ENCODE measurements around the gene KLHL7.

Gene KLHL7

DNA sequence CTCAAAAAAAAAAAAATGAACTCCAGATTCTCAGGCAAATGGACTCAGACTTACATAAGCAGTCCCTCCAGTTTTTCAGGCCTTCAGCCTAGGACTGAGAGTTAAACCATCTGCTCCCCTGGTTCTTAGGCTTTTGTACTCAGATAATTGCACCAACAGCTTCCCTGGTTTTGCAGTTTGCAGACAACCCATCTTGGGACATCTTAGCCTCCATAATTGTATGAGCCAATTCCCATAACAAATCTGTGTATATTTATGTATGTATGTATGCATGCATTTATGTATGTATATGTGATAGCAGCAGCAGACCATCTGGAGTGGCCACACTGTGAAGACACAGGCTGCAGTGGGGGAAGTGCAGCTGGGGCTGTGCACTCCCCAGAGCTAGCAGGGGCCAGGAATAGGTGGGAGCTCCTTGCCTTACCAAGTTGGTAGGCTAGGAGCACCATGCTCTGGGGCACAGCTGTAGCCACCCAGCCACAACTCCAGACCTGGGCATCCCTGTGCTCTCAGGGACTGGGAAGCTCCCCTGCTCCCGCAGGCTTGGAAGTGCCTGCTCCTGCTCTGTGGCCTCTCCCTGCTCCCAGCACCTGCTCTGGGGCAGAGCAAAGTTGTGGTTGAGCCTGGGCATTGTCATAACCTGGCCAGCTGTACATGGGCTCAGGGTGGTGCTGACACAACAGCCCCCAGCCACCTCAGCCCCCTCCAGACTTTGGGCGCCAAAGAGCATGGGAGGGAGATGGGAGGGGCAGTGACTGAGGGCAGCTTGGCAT lies 8.9 kb upstream of the KLHL7 start:
- DNase-seq (ENCODE audit: insufficient read length, low spot score) (no peak), FAIRE-seq (no peak)
- TF ChIP-seq POLR2A (IDR thresholded peaks at IDR 0.05; ENCODE audit: low read depth, low read length) = no peak

DNA sequence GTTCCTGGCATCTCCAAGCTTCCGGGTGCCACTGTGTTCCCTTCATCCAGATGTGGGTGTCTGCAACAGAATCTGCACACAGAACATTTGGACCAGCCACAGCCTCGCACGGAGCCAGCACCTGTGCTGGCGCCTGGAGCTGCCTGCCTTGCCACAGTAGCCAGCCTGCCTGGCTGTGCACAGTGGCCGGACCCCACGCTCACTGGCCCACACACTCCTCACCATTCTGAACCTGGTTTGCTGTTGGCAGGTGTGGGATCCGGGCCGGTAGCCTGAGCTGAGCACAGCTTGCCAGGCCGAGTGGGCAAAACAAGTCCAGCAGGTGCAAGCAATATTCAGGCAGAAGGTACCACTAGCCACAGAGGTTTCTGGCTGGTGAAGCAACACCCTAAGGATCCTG lies 7.6 kb upstream of the KLHL7 start:
- no peak for TF ChIP-seq POLR2A (IDR thresholded peaks at IDR 0.05; ENCODE audit: low read depth, low read length)
- no peak for FAIRE-seq
- no peak for DNase-seq (ENCODE audit: insufficient read length, low spot score)

DNA sequence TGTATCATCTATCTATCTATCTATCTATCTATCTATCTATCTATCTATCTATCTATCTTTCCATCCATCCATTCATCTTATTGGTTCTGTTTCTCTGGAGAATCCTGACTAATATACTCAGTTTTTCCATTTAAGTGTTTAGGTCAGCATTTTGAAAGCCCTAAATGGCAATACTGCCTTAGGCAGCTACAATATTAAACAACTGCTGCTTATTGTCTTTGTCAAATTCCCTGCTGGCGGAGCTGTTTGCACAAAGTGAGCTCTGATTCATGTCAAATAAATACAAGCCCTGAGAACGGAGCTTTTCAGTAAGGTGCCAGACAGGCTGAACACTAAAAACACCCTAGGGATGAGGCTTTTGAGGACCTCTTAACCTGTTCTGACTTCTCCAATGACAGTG lies 7.1 kb upstream of the KLHL7 start:
- DNase-seq (ENCODE audit: insufficient read length, low spot score) (no peak), FAIRE-seq (no peak)
- TF ChIP-seq POLR2A (IDR thresholded peaks at IDR 0.05; ENCODE audit: low read depth, low read length) = no peak

DNA sequence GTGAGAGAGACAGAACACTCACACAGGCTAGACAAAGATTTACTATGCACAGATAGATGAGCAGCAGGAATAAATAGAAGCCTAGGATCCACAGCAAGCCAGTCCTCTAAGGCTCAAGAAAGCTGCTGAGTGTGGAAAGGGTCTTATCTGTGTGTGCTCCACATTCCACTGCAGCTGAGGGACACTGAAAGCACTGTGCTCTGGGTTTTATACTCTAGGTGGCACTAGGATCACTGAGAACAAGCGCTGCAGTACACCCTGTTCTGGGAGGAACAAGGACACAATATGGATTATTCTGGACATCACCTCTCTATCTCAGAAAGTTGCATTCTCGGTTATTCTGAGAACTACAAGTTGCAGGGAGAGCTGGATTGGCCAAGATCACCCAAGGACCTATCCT lies 4.9 kb upstream of the KLHL7 start:
- FAIRE-seq (no peak), DNase-seq (ENCODE audit: insufficient read length, low spot score) (no peak)
- TF ChIP-seq POLR2A (IDR thresholded peaks at IDR 0.05; ENCODE audit: low read depth, low read length) = no peak

DNA sequence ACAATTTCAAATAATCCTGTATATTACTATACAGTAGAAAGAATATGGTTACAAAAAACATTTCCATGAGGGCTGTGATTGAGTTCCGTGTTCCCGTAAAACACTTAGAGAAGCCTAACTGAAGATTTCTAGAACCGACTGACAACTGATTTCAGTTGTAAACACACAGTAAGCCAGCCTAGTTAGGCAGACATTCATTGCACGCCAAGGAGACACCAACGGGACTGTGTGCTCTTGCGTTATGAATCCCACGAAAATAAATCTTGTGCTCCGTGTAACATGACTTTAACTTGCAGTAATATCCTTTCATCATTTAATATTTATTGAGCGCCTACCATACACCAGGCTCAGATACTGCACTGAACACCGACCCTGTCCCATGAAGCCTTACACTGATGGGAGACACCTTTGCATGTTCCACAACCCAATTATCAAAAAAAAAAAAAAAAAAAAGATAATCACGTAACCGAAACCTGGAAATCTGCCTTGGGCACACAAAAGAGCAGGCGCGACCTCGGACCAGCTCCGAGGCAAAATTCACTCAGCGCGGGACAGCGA lies 420 bp upstream of the KLHL7 start:
- DNase-seq (ENCODE audit: insufficient read length, low spot score) (no peak), FAIRE-seq (no peak)
- no peak for TF ChIP-seq POLR2A (IDR thresholded peaks at IDR 0.05; ENCODE audit: low read depth, low read length)

DNA sequence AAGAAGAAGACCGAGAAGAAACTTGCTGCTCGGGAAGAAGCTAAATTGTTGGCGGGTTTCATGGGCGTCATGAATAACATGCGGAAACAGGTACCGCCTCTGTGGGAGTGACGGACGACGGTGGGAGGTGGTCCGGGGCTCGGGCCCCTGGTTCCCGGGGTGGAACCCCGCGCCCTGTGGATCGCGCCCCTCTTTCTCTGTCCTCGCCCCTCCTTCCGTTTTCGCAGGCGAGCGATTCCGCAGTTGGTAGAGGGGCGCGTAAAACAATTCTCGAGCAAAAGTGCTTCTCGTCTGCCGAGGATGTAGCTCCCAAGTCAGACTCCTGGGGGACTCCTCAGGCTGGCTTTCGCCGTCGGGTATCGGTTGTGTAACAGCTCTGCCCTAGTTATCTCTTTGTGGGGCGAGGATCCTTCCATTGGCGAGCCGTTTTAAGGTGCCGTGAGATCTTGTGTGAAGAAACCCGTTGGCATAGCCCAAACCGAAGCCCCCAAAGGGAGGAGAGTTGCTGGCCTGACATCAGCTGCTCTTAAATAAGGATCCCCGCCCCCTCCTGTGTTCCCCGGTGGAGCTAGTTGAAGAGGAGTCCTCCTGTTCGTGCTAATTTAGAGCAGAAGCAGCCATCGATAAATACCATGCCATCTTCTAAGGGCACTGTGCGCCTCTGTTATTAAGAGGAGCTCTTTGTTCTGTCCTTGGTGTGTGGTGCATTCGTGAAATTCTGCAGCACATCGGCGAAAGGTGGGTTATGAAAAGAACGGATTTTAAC lies 655 bp downstream of the KLHL7 start:
- FAIRE-seq (no peak), DNase-seq (ENCODE audit: insufficient read length, low spot score) (peak; percentile 51)
- no peak for TF ChIP-seq POLR2A (IDR thresholded peaks at IDR 0.05; ENCODE audit: low read depth, low read length)

DNA sequence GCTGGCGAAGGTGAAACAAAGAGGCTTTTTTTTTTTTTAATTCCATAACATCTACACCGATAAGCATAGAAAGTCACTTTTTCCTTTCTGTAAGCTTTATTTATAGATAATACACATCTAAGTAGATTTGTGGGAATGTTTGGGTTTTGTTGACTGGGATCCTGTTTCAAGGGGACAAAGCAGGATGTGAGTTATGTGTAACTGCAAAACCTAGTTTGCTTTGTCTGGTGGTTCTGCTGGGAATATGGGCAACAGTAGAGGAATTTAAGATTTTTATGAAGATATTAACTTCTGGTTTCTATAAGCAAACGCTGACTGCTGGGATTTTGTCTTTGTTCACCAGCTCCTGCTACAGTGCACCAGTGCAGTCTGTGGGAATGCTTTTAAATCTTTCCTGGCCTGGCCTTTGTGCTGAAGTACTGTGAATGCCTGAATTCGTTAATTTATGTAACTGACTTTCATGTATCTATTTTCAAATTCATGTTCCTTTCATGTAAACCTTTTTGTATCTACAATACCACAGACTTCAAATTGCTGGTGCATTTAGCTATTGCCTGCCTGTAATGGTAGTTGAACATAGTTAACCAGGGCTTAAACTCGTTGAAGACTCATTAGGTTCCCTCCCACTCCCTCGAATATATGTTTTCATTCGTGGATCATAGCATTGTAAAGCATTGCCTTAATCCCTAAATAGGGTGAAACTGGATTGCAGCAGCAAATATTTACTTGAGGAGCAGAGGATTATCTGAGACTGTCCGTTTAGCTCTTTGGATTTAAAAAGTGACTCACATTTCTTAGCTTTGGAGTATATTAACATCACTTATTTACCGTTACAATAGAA lies 1.5 kb downstream of the KLHL7 start:
- no peak for TF ChIP-seq POLR2A (IDR thresholded peaks at IDR 0.05; ENCODE audit: low read depth, low read length)
- FAIRE-seq (no peak), DNase-seq (ENCODE audit: insufficient read length, low spot score) (no peak)

DNA sequence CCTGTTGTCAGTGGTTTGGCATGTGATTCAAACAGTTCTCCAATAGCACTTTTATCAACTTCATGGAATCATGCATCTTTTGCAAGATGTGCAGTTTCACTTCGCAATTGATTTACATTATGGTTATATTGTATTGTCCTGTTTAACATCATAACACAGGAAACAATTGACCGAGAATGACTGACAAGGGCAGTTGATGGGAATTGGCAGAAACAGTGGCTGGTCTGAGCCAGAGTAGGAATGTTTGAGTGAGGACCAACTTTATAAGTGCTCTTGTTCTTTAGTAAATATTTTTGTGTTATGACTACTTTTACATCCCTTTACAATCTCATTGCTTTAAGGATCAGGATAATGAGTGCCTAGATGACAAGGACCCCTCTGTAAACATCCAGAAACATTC lies 2.2 kb downstream of the KLHL7 start:
- no peak for TF ChIP-seq POLR2A (IDR thresholded peaks at IDR 0.05; ENCODE audit: low read depth, low read length)
- FAIRE-seq (peak; percentile 30), DNase-seq (ENCODE audit: insufficient read length, low spot score) (no peak)

DNA sequence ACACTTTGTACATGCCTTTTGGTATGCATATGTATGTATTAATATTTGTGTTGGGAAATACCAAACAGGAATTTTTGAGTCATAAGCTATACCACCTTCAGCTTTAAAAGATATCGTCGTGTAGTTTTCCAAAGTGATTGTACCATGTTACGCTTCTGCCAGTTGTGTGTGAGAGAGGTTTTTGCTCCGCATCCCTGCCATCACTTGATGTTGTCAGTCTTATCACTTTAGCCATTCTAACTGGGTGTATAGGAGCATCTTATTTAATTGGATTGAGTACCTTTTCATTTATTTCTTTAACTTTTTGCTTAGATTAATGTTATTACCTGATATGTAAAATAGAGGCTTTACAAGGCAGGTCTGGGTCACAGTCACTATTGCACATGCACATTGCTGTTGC lies 3.4 kb downstream of the KLHL7 start:
- FAIRE-seq = no peak
- TF ChIP-seq POLR2A (IDR thresholded peaks at IDR 0.05; ENCODE audit: low read depth, low read length) = no peak

DNA sequence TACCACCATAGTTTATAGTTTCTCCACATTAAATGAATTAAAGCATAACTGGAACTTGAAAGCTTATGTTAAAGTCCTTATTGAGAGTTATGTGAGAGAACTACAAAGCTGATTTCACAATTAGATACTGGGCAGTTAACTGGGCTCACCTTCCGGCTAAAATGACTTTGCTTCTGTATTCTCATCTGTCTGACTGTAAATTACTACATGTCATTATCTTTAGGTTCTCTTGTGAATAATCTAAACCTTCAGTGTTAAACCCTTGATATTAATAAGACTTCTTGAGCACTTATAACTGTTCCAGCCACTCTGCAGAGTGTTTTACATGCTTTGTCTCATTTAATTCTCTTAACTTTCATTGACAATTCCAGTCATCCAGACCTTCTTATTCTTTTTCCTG lies 3.9 kb downstream of the KLHL7 start:
- DNase-seq (ENCODE audit: insufficient read length, low spot score) (no peak), FAIRE-seq (no peak)
- no peak for TF ChIP-seq POLR2A (IDR thresholded peaks at IDR 0.05; ENCODE audit: low read depth, low read length)

More for the DNA sequence above, 3.4 kb downstream of the KLHL7 start:
- DNase-seq (ENCODE audit: insufficient read length, low spot score) = no peak

DNA sequence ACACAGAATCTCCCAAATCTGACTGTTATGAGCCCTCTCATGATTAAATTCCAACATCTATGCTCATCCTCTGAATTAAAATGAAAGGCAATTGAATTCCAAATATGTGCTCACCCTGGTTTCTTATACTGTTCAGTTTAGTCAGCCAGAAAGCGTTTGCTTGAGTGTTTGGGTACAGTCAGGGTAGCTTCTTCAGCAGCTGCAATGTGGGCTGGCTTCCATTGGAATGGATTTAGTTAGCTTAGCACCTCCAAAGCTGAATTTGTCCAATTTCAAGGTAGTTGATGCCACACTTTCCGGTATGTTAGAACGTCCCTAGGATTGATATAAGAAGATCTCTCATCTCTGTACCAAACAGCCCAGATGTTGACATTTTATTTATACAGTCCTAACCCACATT lies 9.3 kb downstream of the KLHL7 start:
- no peak for TF ChIP-seq POLR2A (IDR thresholded peaks at IDR 0.05; ENCODE audit: low read depth, low read length)
- DNase-seq (ENCODE audit: insufficient read length, low spot score) (no peak), FAIRE-seq (no peak)

DNA sequence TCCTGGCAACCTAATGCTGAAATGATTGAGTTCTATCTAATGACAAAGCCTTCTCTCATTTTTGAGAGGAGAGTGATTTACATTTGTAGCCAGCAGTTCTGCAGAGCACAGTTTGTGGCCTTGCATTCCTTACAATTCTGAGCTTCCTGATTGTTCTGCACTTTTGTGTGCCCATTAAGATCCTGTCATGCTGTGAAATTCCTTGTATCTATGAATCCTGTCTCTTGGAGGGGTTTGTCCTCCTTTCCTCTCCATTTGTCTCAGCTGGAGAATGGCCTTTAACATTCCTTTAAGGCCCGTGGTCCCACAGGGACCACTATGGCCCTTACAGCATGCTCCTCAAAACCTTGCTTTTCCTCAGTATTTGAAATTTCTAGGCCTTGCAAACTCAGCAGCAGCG lies 10.4 kb downstream of the KLHL7 start:
- FAIRE-seq = no peak
- TF ChIP-seq POLR2A (IDR thresholded peaks at IDR 0.05; ENCODE audit: low read depth, low read length) = no peak
- no peak for DNase-seq (ENCODE audit: insufficient read length, low spot score)

DNA sequence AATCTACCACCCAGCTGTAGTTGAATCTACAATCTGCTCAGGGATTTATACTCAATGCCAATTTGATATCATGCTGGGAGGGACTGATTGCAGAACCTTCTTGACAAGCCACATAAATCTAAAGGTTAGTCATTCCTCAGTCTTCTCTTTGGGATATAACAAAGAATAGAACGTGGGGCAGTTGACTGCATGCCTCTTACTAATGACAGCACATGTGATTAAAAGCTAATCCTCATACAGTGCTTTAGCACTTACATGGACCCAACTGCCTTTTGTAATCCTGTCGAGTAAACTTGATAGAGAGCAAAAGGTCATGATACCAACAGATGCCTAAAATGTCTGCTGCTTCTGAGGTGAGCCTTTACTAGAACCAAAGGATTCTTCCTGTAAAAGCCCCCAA lies 12.3 kb downstream of the KLHL7 start:
- no peak for TF ChIP-seq POLR2A (IDR thresholded peaks at IDR 0.05; ENCODE audit: low read depth, low read length)
- FAIRE-seq (peak; percentile 86), DNase-seq (ENCODE audit: insufficient read length, low spot score) (peak; percentile 20)

DNA sequence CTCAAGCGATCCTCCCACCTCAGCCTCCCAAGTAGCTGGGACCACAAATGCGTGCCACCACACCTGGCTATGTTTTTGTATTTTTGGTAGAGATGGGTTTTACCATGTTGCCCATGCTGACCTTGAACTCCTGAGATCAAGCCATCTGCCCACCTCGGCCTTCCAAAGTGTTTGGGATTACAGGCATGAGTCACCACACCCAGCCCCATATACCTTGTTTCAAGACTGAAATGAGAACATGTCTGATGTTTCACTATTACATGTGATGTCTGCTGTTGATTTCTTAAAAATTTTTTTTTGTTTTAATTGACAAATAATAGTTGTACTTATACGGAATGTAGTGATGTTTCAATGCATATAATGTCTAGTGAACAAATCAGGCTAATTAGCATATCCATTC lies 14.5 kb downstream of the KLHL7 start:
- FAIRE-seq (no peak), DNase-seq (ENCODE audit: insufficient read length, low spot score) (no peak)
- no peak for TF ChIP-seq POLR2A (IDR thresholded peaks at IDR 0.05; ENCODE audit: low read depth, low read length)
